ENCODE measurements around the gene DROSHA.

The DROSHA gene

GRCh38 chr5:31464081-31464480, 67.8 kb downstream of the DROSHA start:
- no peak overlapping the region for H3K4me3 ChIP-seq (ENCODE audit: low read depth in 1 of 2, low read length in 2 of 2)
- peaks cover 47 to 58% of the 10 kb centered on the region in 2 donors for H3K36me3 ChIP-seq (ENCODE audit: control insufficient read depth in 1 of 2, insufficient read depth in 2 of 2, low read length in 2 of 2)
- H3K4me1 ChIP-seq (ENCODE audit: control insufficient read depth in 1 of 2, insufficient read depth in 2 of 2, low read length in 2 of 2) = no peaks in the 10 kb centered on the region
- no peaks in the 10 kb centered on the region for H3K9me3 ChIP-seq (ENCODE audit: control insufficient read depth in 1 of 2, low read length in 2 of 2)
- no peak overlapping the region for H3K27ac ChIP-seq (ENCODE audit: low read length)
- no peaks in the 10 kb centered on the region for H3K27me3 ChIP-seq (ENCODE audit: low read depth, low read length)

GRCh38 chr5:31463351-31463750, 68.5 kb downstream of the DROSHA start:
- Histone ChIP-seq H3K9me3 (ENCODE audit: control insufficient read depth in 1 of 2, low read length in 2 of 2) (no peaks in the 10 kb centered on the region), H3K27ac (ENCODE audit: low read length) (no peak overlapping the region), H3K36me3 (ENCODE audit: control insufficient read depth in 1 of 2, insufficient read depth in 2 of 2, low read length in 2 of 2) (peaks cover 47 to 64% of the 10 kb centered on the region in 2 donors), H3K4me3 (ENCODE audit: low read depth in 1 of 2, low read length in 2 of 2) (no peak overlapping the region), H3K27me3 (ENCODE audit: low read depth, low read length) (no peaks in the 10 kb centered on the region), H3K4me1 (ENCODE audit: control insufficient read depth in 1 of 2, insufficient read depth in 2 of 2, low read length in 2 of 2) (no peaks in the 10 kb centered on the region)

GRCh38 chr5:31459594-31459993, 72.3 kb downstream of the DROSHA start:
- peaks cover 38 to 77% of the 10 kb centered on the region in 2 donors for H3K36me3 ChIP-seq (ENCODE audit: control insufficient read depth in 1 of 2, insufficient read depth in 2 of 2, low read length in 2 of 2)
- H3K4me3 ChIP-seq (ENCODE audit: low read depth in 1 of 2, low read length in 2 of 2) = no peak overlapping the region
- no peak overlapping the region for H3K27ac ChIP-seq (ENCODE audit: low read length)
- H3K9me3 ChIP-seq (ENCODE audit: control insufficient read depth in 1 of 2, low read length in 2 of 2) = peaks cover 6% of the 10 kb centered on the region in 2 donors
- H3K4me1 ChIP-seq (ENCODE audit: control insufficient read depth in 1 of 2, insufficient read depth in 2 of 2, low read length in 2 of 2) = no peaks in the 10 kb centered on the region
- H3K27me3 ChIP-seq (ENCODE audit: low read depth, low read length) = no peaks in the 10 kb centered on the region

- Histone ChIP-seq H3K27ac (ENCODE audit: low read length) (no peak overlapping the region), H3K36me3 (ENCODE audit: control insufficient read depth in 1 of 2, insufficient read depth in 2 of 2, low read length in 2 of 2) (peaks cover 17 to 55% of the 10 kb centered on the region in 2 donors), H3K9me3 (ENCODE audit: control insufficient read depth in 1 of 2, low read length in 2 of 2) (peaks cover 6% of the 10 kb centered on the region in 2 donors), H3K27me3 (ENCODE audit: low read depth, low read length) (no peaks in the 10 kb centered on the region), H3K4me1 (ENCODE audit: control insufficient read depth in 1 of 2, insufficient read depth in 2 of 2, low read length in 2 of 2) (no peaks in the 10 kb centered on the region), H3K4me3 (ENCODE audit: low read depth in 1 of 2, low read length in 2 of 2) (no peak overlapping the region)
These were observed 76.7 kb downstream of the DROSHA start for GRCh38 chr5:31455172-31455571.

- Histone ChIP-seq H3K4me3 (ENCODE audit: low read depth in 1 of 2, low read length in 2 of 2) (no peak overlapping the region), H3K4me1 (ENCODE audit: control insufficient read depth in 1 of 2, insufficient read depth in 2 of 2, low read length in 2 of 2) (no peaks in the 10 kb centered on the region), H3K9me3 (ENCODE audit: control insufficient read depth in 1 of 2, low read length in 2 of 2) (peaks cover 6% of the 10 kb centered on the region in 2 donors), H3K27ac (ENCODE audit: low read length) (no peak overlapping the region), H3K27me3 (ENCODE audit: low read depth, low read length) (no peaks in the 10 kb centered on the region), H3K36me3 (ENCODE audit: control insufficient read depth in 1 of 2, insufficient read depth in 2 of 2, low read length in 2 of 2) (peaks cover 23 to 57% of the 10 kb centered on the region in 2 donors)
These were observed 78.4 kb downstream of the DROSHA start for GRCh38 chr5:31453522-31453921.

GRCh38 chr5:31452314-31452713, 79.6 kb downstream of the DROSHA start:
- Histone ChIP-seq H3K27me3 (ENCODE audit: low read depth, low read length) (no peaks in the 10 kb centered on the region), H3K9me3 (ENCODE audit: control insufficient read depth in 1 of 2, low read length in 2 of 2) (peaks cover 6% of the 10 kb centered on the region in 2 donors), H3K4me3 (ENCODE audit: low read depth in 1 of 2, low read length in 2 of 2) (no peak overlapping the region), H3K27ac (ENCODE audit: low read length) (no peak overlapping the region), H3K36me3 (ENCODE audit: control insufficient read depth in 1 of 2, insufficient read depth in 2 of 2, low read length in 2 of 2) (peaks cover 28 to 58% of the 10 kb centered on the region in 2 donors), H3K4me1 (ENCODE audit: control insufficient read depth in 1 of 2, insufficient read depth in 2 of 2, low read length in 2 of 2) (no peaks in the 10 kb centered on the region)

GRCh38 chr5:31449962-31450361, 81.9 kb downstream of the DROSHA start:
- Histone ChIP-seq H3K27ac (ENCODE audit: low read length) (no peak overlapping the region), H3K4me3 (ENCODE audit: low read depth in 1 of 2, low read length in 2 of 2) (no peak overlapping the region), H3K27me3 (ENCODE audit: low read depth, low read length) (no peaks in the 10 kb centered on the region), H3K4me1 (ENCODE audit: control insufficient read depth in 1 of 2, insufficient read depth in 2 of 2, low read length in 2 of 2) (no peaks in the 10 kb centered on the region), H3K9me3 (ENCODE audit: control insufficient read depth in 1 of 2, low read length in 2 of 2) (no peaks in the 10 kb centered on the region), H3K36me3 (ENCODE audit: control insufficient read depth in 1 of 2, insufficient read depth in 2 of 2, low read length in 2 of 2) (peaks cover 20 to 44% of the 10 kb centered on the region in 2 donors)

GRCh38 chr5:31449174-31449573, 82.7 kb downstream of the DROSHA start:
- no peaks in the 10 kb centered on the region for H3K27me3 ChIP-seq (ENCODE audit: low read depth, low read length)
- H3K36me3 ChIP-seq (ENCODE audit: control insufficient read depth in 1 of 2, insufficient read depth in 2 of 2, low read length in 2 of 2) = peaks cover 20 to 44% of the 10 kb centered on the region in 2 donors

GRCh38 chr5:31445041-31445600, 86.8 kb downstream of the DROSHA start:
- no peaks in the 10 kb centered on the region for H3K27me3 ChIP-seq (ENCODE audit: low read depth, low read length)
- no peak overlapping the region for H3K4me3 ChIP-seq (ENCODE audit: low read depth in 1 of 2, low read length in 2 of 2)
- no peaks in the 10 kb centered on the region for H3K9me3 ChIP-seq (ENCODE audit: control insufficient read depth in 1 of 2, low read length in 2 of 2)
- H3K27ac ChIP-seq (ENCODE audit: low read length) = no peak overlapping the region
- peaks cover 12 to 36% of the 10 kb centered on the region in 2 donors for H3K36me3 ChIP-seq (ENCODE audit: control insufficient read depth in 1 of 2, insufficient read depth in 2 of 2, low read length in 2 of 2)
- H3K4me1 ChIP-seq (ENCODE audit: control insufficient read depth in 1 of 2, insufficient read depth in 2 of 2, low read length in 2 of 2) = peaks cover 0 to 5% of the 10 kb centered on the region in 2 donors

More at GRCh38 chr5:31449174-31449573, 82.7 kb downstream of the DROSHA start:
- Histone ChIP-seq H3K4me1 (ENCODE audit: control insufficient read depth in 1 of 2, insufficient read depth in 2 of 2, low read length in 2 of 2) (no peaks in the 10 kb centered on the region), H3K27ac (ENCODE audit: low read length) (no peak overlapping the region), H3K9me3 (ENCODE audit: control insufficient read depth in 1 of 2, low read length in 2 of 2) (no peaks in the 10 kb centered on the region), H3K4me3 (ENCODE audit: low read depth in 1 of 2, low read length in 2 of 2) (no peak overlapping the region)

GRCh38 chr5:31443572-31443971, 88.3 kb downstream of the DROSHA start:
- Histone ChIP-seq H3K27ac (ENCODE audit: low read length) (no peak overlapping the region), H3K4me3 (ENCODE audit: low read depth in 1 of 2, low read length in 2 of 2) (no peak overlapping the region), H3K36me3 (ENCODE audit: control insufficient read depth in 1 of 2, insufficient read depth in 2 of 2, low read length in 2 of 2) (peaks cover 11 to 24% of the 10 kb centered on the region in 2 donors), H3K9me3 (ENCODE audit: control insufficient read depth in 1 of 2, low read length in 2 of 2) (no peaks in the 10 kb centered on the region), H3K27me3 (ENCODE audit: low read depth, low read length) (no peaks in the 10 kb centered on the region), H3K4me1 (ENCODE audit: control insufficient read depth in 1 of 2, insufficient read depth in 2 of 2, low read length in 2 of 2) (peaks cover 0 to 5% of the 10 kb centered on the region in 2 donors)

GRCh38 chr5:31442058-31442745, 89.7 kb downstream of the DROSHA start:
- peaks cover 0 to 5% of the 10 kb centered on the region in 2 donors for H3K4me1 ChIP-seq (ENCODE audit: control insufficient read depth in 1 of 2, insufficient read depth in 2 of 2, low read length in 2 of 2)

More at GRCh38 chr5:31442058-31442745, 89.7 kb downstream of the DROSHA start:
- H3K9me3 ChIP-seq (ENCODE audit: control insufficient read depth in 1 of 2, low read length in 2 of 2) = no peaks in the 10 kb centered on the region
- H3K27ac ChIP-seq (ENCODE audit: low read length) = no peak overlapping the region
- no peaks in the 10 kb centered on the region for H3K27me3 ChIP-seq (ENCODE audit: low read depth, low read length)
- H3K4me3 ChIP-seq (ENCODE audit: low read depth in 1 of 2, low read length in 2 of 2) = no peak overlapping the region
- H3K36me3 ChIP-seq (ENCODE audit: control insufficient read depth in 1 of 2, insufficient read depth in 2 of 2, low read length in 2 of 2) = peaks cover 10 to 15% of the 10 kb centered on the region in 2 donors
